ENCODE results near the gene ORMDL2.
A peak's percentile ranks its signal among the peaks of the same experiment; 100 is the strongest.

Gene ORMDL2, protein sequence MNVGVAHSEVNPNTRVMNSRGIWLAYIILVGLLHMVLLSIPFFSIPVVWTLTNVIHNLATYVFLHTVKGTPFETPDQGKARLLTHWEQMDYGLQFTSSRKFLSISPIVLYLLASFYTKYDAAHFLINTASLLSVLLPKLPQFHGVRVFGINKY

DNA sequence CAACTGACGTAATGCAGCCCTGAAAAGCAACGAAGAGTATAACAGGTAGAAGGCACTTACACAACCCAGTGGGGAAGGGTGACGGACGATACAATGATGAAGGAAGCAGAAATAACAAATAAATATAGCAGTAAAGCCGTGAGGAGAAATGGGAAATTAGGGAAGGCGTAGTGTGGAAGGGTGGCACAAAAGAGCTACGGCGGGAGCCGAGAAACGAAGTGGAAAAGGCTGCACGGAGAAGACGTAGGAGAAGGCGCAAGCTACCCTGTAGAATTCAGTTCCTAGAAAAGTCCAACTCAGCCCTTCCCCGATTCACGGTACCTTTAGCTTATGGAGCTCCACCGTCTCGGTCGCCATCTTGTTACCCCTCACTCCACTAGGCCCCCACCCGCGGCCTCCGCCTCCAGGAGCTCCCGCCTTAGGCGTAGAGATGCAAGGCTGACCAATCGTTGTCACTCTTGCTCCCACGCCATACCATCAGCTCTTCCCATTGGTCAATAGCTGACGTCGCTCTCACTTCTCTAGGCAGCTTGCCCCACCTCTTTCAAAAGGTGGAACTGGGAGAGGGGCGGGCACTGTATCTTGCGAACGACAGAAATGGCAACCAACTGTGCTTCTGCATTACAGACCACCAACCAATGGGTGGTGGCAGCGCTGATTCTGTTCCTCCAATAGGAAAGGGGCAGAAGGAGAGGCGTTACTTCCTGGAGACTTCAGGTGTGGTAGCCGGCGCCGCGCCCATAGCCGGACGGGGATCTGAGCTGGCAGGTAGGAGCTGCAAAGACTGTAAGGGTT is at the start of gene ORMDL2, which contains the start of gene SARNP:
TSS of gene ORMDL2 (plus strand) at position 697 of the 795 bp plus-strand sequence. CDS start 959 bp downstream, outside the sequence.
TSS of gene SARNP (minus strand) at position 380 of the 795 bp plus-strand sequence. CDS start at position 357, 23 bp downstream.
- Histone ChIP-seq H3K9me3 (ENCODE audit: control insufficient read depth, low read length) (no peaks in the 10 kb centered on the region), H3K4me2 (ENCODE audit: low read length) (peak within 1 kb of the TSS; percentile 95), H3K27ac (peak within 1 kb of the TSS; percentile 79), H3K9ac (no peak within 1 kb of the TSS), H2AFZ (peak within 1 kb of the TSS; percentile 89), H3K27me3 (ENCODE audit: control insufficient read depth, insufficient read depth, low read length) (no peaks in the 10 kb centered on the region), H3K36me3 (ENCODE audit: control insufficient read depth, insufficient read depth, low read length) (no peaks in the 10 kb centered on the region), H3K4me3 (ENCODE audit: low read depth, low read length) (peak within 1 kb of the TSS; percentile 99), H3K79me2 (peaks cover 43% of the 10 kb centered on the region), H3K4me1 (peaks cover 2% of the 10 kb centered on the region)
- no peak for TF ChIP-seq CTCF (IDR thresholded peaks at IDR 0.05)

DNA sequence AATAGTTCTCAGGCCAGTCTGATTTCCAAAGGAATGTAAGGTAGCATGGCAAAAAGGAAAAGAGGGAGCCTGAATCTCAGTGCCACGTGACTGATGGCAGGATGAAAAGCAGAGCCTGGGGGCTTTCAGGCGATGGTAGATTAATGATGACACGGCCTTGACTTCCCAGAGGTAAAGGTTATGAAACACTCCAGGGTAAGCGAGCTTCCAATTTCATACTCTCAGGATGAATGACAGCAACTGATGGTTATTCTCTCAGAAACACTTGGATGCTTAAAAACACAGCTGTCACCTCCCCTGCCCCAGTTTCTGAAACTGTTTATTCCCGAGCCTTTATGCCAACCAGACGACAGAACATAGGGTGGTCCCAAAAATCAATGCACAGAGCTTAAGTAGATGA is 46.1 kb upstream of the ORMDL2 start:
- no peak overlapping the region for H3K27ac ChIP-seq

GRCh38 chr12:55777856-55778255 is 40.0 kb upstream of the ORMDL2 start:
- no peaks in the 10 kb centered on the region for H3K36me3 ChIP-seq (ENCODE audit: control insufficient read depth, insufficient read depth, low read length)
- TF ChIP-seq CTCF (IDR thresholded peaks at IDR 0.05) = no peak

More for the DNA sequence above, 46.1 kb upstream of the ORMDL2 start:
- no peaks in the 10 kb centered on the region for H3K4me1 ChIP-seq
- H3K36me3 ChIP-seq (ENCODE audit: control insufficient read depth, insufficient read depth, low read length) = no peaks in the 10 kb centered on the region
- no peaks in the 10 kb centered on the region for H3K27me3 ChIP-seq (ENCODE audit: control insufficient read depth, insufficient read depth, low read length)
- no peak overlapping the region for H3K4me3 ChIP-seq (ENCODE audit: low read depth, low read length)
- H3K9me3 ChIP-seq (ENCODE audit: control insufficient read depth, low read length) = no peaks in the 10 kb centered on the region
- H3K4me2 ChIP-seq (ENCODE audit: low read length) = no peak overlapping the region
- H2AFZ ChIP-seq = no peak overlapping the region
- no peak for TF ChIP-seq CTCF (IDR thresholded peaks at IDR 0.05)
- H3K9ac ChIP-seq = no peak overlapping the region
- H3K79me2 ChIP-seq = peaks cover 30% of the 10 kb centered on the region

DNA sequence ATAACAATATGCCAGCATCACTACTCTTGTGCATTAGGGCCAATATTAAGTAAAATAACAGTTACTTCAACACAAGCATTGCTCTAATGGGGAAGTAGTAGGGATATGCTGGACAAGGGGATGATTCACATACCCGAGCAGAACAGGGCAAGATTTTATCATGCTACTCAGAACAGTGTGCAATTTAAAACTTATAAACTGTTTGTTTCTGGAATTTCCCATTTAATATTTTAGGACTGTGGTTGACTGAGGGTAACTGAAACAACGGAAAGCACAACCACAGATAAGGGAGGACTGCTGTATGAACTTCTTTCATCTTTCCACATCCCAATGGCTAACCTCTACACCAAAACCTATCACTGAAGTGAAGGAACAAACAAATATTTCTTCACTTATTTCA is 37.2 kb upstream of the ORMDL2 start:
- Histone ChIP-seq H3K36me3 (ENCODE audit: control insufficient read depth, insufficient read depth, low read length) (no peaks in the 10 kb centered on the region), H3K27ac (no peak overlapping the region), H3K9me3 (ENCODE audit: control insufficient read depth, low read length) (no peaks in the 10 kb centered on the region), H3K27me3 (ENCODE audit: control insufficient read depth, insufficient read depth, low read length) (no peaks in the 10 kb centered on the region), H3K4me2 (ENCODE audit: low read length) (no peak overlapping the region), H3K4me3 (ENCODE audit: low read depth, low read length) (no peak overlapping the region), H2AFZ (no peak overlapping the region), H3K9ac (no peak overlapping the region), H3K79me2 (no peaks in the 10 kb centered on the region), H3K4me1 (no peaks in the 10 kb centered on the region)
- no peak for TF ChIP-seq CTCF (IDR thresholded peaks at IDR 0.05)

More at GRCh38 chr12:55777856-55778255, 40.0 kb upstream of the ORMDL2 start:
- Histone ChIP-seq H3K79me2 (peaks cover 12% of the 10 kb centered on the region), H3K27me3 (ENCODE audit: control insufficient read depth, insufficient read depth, low read length) (no peaks in the 10 kb centered on the region), H3K27ac (no peak overlapping the region), H3K4me3 (ENCODE audit: low read depth, low read length) (no peak overlapping the region), H3K9me3 (ENCODE audit: control insufficient read depth, low read length) (no peaks in the 10 kb centered on the region), H3K9ac (no peak overlapping the region), H3K4me2 (ENCODE audit: low read length) (no peak overlapping the region), H3K4me1 (no peaks in the 10 kb centered on the region), H2AFZ (no peak overlapping the region)
